ENCODE results near the gene CHPF2.

DNA sequence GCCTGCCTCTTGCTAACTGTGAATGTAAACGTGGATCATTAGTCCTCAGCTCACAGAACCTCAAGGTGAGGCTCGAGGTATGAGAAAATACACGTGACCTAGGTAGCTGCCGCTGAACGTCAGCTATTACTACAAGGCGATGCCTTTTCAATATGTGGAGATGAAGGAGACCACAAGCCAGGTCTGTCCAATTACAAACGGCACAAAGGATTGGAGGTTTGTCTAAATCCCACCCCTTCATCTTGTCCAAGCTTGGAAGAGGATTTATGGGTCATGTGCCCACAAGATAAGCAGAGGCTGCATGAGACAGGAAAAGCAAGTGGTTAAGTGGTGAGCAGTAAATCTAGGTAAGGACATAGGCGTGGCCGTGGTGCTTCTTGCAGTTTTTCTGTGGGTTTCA is 25.4 kb upstream of the CHPF2 start:
- TF ChIP-seq CTCF (IDR thresholded peaks at IDR 0.05) (no peak), ZFX (IDR thresholded peaks at IDR 0.05; ENCODE audit: borderline replicate concordance) (no peak)

All from 22Rv1 (cell line).